Measurements from ENCODE around the gene RABGAP1L. TPM values are rescaled to one million over a fixed set of nuclear protein-coding genes. Genes with fewer than 3 reads are reported as not detected.
"Not testable (repeated sequence)": the region's sequence is repeated elsewhere in the genome, so short reads cannot be mapped to it uniquely, and the experiment has no call there.

RABGAP1L gene
- total RNA-seq, 4 donors from 2014 or later, result 38.8 to 54.7 (median 50.5) TPM

- TF ChIP-seq CTCF (IDR thresholded peaks at IDR 0.05) (no peak), POLR2A (IDR thresholded peaks at IDR 0.05) (no peak)
- intact Hi-C loops (cut with DNase I; ENCODE audit: low total_unique reads), result no loop called here
- WGBS, 2 donors, result 100% methylated on average over 2 of the region's 2 CpGs
- no peak for DNase-seq (ENCODE audit: low spot score in 2 of 2)
- no peak overlapping the region for H3K4me3 ChIP-seq (ENCODE audit: low read depth, poor library complexity, severe bottlenecking)
These were observed 155.9 kb downstream of the RABGAP1L start for GRCh38 chr1:174315239-174315638.

- H3K4me3 ChIP-seq (ENCODE audit: low read depth, poor library complexity, severe bottlenecking); DNase-seq (ENCODE audit: low spot score in 2 of 2); intact Hi-C loops (cut with DNase I; ENCODE audit: low total_unique reads): not testable (repeated sequence)
- 90 to 98% methylated on average over 3 of the region's 3 CpGs for WGBS, 2 donors
These were observed 161.6 kb downstream of the RABGAP1L start for GRCh38 chr1:174320897-174321296.

GRCh38 chr1:174322202-174322862 lies 163.0 kb downstream of the RABGAP1L start:
- TF ChIP-seq POLR2A (IDR thresholded peaks at IDR 0.05), result no peak
- no peak for TF ChIP-seq CTCF (IDR thresholded peaks at IDR 0.05)
- intact Hi-C loops (cut with DNase I; ENCODE audit: low total_unique reads), result no loop called here
- no peak for DNase-seq (ENCODE audit: low spot score in 2 of 2)
- 67 to 68% methylated on average over 1 of the region's 1 CpG for WGBS, 2 donors
- H3K4me3 ChIP-seq (ENCODE audit: low read depth, poor library complexity, severe bottlenecking), result no peak overlapping the region

- no peak for TF ChIP-seq POLR2A (IDR thresholded peaks at IDR 0.05)
- WGBS, 2 donors, result 93 to 97% methylated on average over 1 of the region's 1 CpG
- intact Hi-C loops (cut with DNase I; ENCODE audit: low total_unique reads), result no loop called here
- no peak overlapping the region for H3K4me3 ChIP-seq (ENCODE audit: low read depth, poor library complexity, severe bottlenecking)
- no peak for DNase-seq (ENCODE audit: low spot score in 2 of 2)
These were observed 165.2 kb downstream of the RABGAP1L start for GRCh38 chr1:174324493-174324892.

GRCh38 chr1:174324939-174325338 lies 165.6 kb downstream of the RABGAP1L start:
- no peak for TF ChIP-seq POLR2A (IDR thresholded peaks at IDR 0.05)
- no peak for TF ChIP-seq CTCF (IDR thresholded peaks at IDR 0.05)
- 64 to 82% methylated on average over 1 of the region's 1 CpG for WGBS, 2 donors
- intact Hi-C loops (cut with DNase I; ENCODE audit: low total_unique reads), result no loop called here
- H3K4me3 ChIP-seq (ENCODE audit: low read depth, poor library complexity, severe bottlenecking), result no peak overlapping the region
- DNase-seq (ENCODE audit: low spot score in 2 of 2), result no peak

- WGBS, 2 donors, result 94 to 98% methylated on average over 3 of the region's 3 CpGs
- no peak for DNase-seq (ENCODE audit: low spot score in 2 of 2)
- TF ChIP-seq CTCF (IDR thresholded peaks at IDR 0.05) (no peak), POLR2A (IDR thresholded peaks at IDR 0.05) (no peak)
- H3K4me3 ChIP-seq (ENCODE audit: low read depth, poor library complexity, severe bottlenecking), result no peak overlapping the region
- intact Hi-C loops (cut with DNase I; ENCODE audit: low total_unique reads), result no loop called here
These were observed 167.0 kb downstream of the RABGAP1L start for GRCh38 chr1:174326278-174326677.

- intact Hi-C loops (cut with DNase I; ENCODE audit: low total_unique reads), result no loop called here
- 90 to 92% methylated on average over 6 of the region's 6 CpGs for WGBS, 2 donors
- TF ChIP-seq POLR2A (IDR thresholded peaks at IDR 0.05) (no peak), CTCF (IDR thresholded peaks at IDR 0.05) (no peak)
- no peak for DNase-seq (ENCODE audit: low spot score in 2 of 2)
- H3K4me3 ChIP-seq (ENCODE audit: low read depth, poor library complexity, severe bottlenecking), result no peak overlapping the region
These were observed 174.1 kb downstream of the RABGAP1L start for GRCh38 chr1:174333437-174333836.

Data from lower leg skin (tissue), 4 donors.